HepG2 (cell line): ENCODE results near the gene EMC9. TPM values are rescaled to one million over a fixed set of nuclear protein-coding genes. Genes with fewer than 3 reads are reported as not detected.

Source experiments
- ARNTL ChIP-seq: sonication (generic); formaldehyde crosslinking; IDR thresholded peaks from 2 replicates; pipeline ENCODE4 v1.4.0; 2020; ENCODE audit warnings: mild to moderate bottlenecking, missing genetic modification reagents
- DPF2 ChIP-seq: sonication (generic); formaldehyde crosslinking; IDR thresholded peaks from 2 replicates; pipeline ENCODE4 v1.4.0; 2020; ENCODE audit warnings: mild to moderate bottlenecking, low read depth, missing genetic modification reagents, borderline replicate concordance
- EED ChIP-seq: sonication (generic); formaldehyde crosslinking; IDR thresholded peaks from 2 replicates; pipeline ENCODE4 v1.5.0; 2020; ENCODE audit warnings: mild to moderate bottlenecking, missing genetic modification reagents
- HNF4G ChIP-seq, 2 experiments: sonication (generic) in 1 of 2; formaldehyde crosslinking in 1 of 2; IDR thresholded peaks; 2 replicates each; pipeline versions ENCODE4 v1.4.0 to v1.6.1; 2011 to 2020; ENCODE audit warnings: borderline replicate concordance in 2 of 2, low read depth in 2 of 2, mild to moderate bottlenecking in 2 of 2, low read length in 1 of 2, missing genetic modification reagents in 1 of 2, moderate library complexity in 1 of 2
- HOXA3 ChIP-seq: sonication (generic); formaldehyde crosslinking; IDR thresholded peaks from 2 replicates; pipeline ENCODE4 v1.5.0; 2020; ENCODE audit warnings: missing genetic modification reagents
- ISX ChIP-seq: sonication (generic); formaldehyde crosslinking; conservative IDR thresholded peaks from 2 replicates; pipeline ENCODE4 v1.5.0; 2020; ENCODE audit warnings: missing genetic modification reagents
- KDM5B ChIP-seq: sonication (generic); formaldehyde crosslinking; IDR thresholded peaks from 2 replicates; pipeline ENCODE4 v1.4.0; 2020; ENCODE audit warnings: missing genetic modification reagents, mild to moderate bottlenecking, borderline replicate concordance
- MAFK ChIP-seq, 2 experiments: IDR thresholded peaks in 1 of 2; conservative IDR thresholded peaks in 1 of 2; 2 replicates each; pipeline ENCODE4 v1.6.1; 2011; ENCODE audit warnings: improper control_type of control experiment in 2 of 2, low read length in 2 of 2
- NFIC ChIP-seq: IDR thresholded peaks from 2 replicates; pipeline ENCODE4 v1.6.1; 2012; ENCODE audit warnings: mild to moderate bottlenecking, low read length, inconsistent platforms
- POGZ ChIP-seq: sonication (generic); formaldehyde crosslinking; IDR thresholded peaks from 2 replicates; pipeline ENCODE4 v1.4.0; 2020; ENCODE audit warnings: mild to moderate bottlenecking, missing genetic modification reagents
- SP1 ChIP-seq, 2 experiments: fragments of 450-650 bp in 1 of 2; sonication (generic) in 1 of 2; formaldehyde crosslinking in 1 of 2; IDR thresholded peaks; 2 replicates each; pipeline versions ENCODE4 v1.4.0 to v1.6.1; 2016 to 2020; ENCODE audit warnings: missing genetic modification reagents in 1 of 2
- SRSF1 ChIP-seq: fragments of 200-400 bp; formaldehyde crosslinking; optimal IDR thresholded peaks from 2 replicates; pipeline ENCODE3; 2017; ENCODE audit warnings: mild to moderate bottlenecking, low read depth, low read length, moderate library complexity
- ZFAT ChIP-seq: sonication (generic); formaldehyde crosslinking; conservative IDR thresholded peaks from 2 replicates; pipeline ENCODE4 v1.8.1; 2023; ENCODE audit warnings: missing genetic modification reagents, inconsistent platforms
- ZFP41 ChIP-seq: sonication (generic); formaldehyde crosslinking; IDR thresholded peaks from 2 replicates; pipeline ENCODE4 v1.4.0; 2020; ENCODE audit warnings: mild to moderate bottlenecking, missing genetic modification reagents, borderline replicate concordance
- ZKSCAN5 ChIP-seq: sonication (generic); formaldehyde crosslinking; IDR thresholded peaks from 2 replicates; pipeline ENCODE4 v1.5.1; 2020; ENCODE audit warnings: mild to moderate bottlenecking, missing genetic modification reagents
- ZNF451 ChIP-seq: sonication (generic); formaldehyde crosslinking; IDR thresholded peaks from 2 replicates; pipeline ENCODE4 v1.5.0; 2020; ENCODE audit warnings: mild to moderate bottlenecking, missing genetic modification reagents
- ZNF577 ChIP-seq: sonication (generic); formaldehyde crosslinking; IDR thresholded peaks from 2 replicates; pipeline ENCODE4 v1.4.0; 2020; ENCODE audit warnings: mild to moderate bottlenecking, low read depth, missing genetic modification reagents, borderline replicate concordance
- ZNF720 ChIP-seq: sonication (generic); formaldehyde crosslinking; IDR thresholded peaks from 2 replicates; pipeline ENCODE4 v1.4.0; 2020; ENCODE audit warnings: missing genetic modification reagents
- ZNF883 ChIP-seq: sonication (generic); formaldehyde crosslinking; IDR thresholded peaks from 2 replicates; pipeline ENCODE4 v1.5.1; 2020; ENCODE audit warnings: mild to moderate bottlenecking, missing genetic modification reagents; ENCODE audit errors: not compliant biosample characterization
- polyA plus RNA-seq, 8 experiments: library from polyadenylated mRNA; depleted of rRNA in 3 of 8; stranded (reverse) in 7 of 8; unstranded in 1 of 8; fragments of >200 nt; fragmentation: Illumina TruSeq in 4 of 8; extraction: Trizol in 4 of 8; gene quantifications; 2 replicates each; pipeline versions ENCODE4 v1.2.1 to v1.2.3, GENCODE V29; 2011 to 2016; ENCODE audit warnings: low read depth in 4 of 8, missing spikeins in 1 of 8, mixed read lengths in 1 of 8; ENCODE audit not compliant: insufficient read depth in 1 of 8
- total RNA-seq, 5 experiments: library from RNA; depleted of rRNA; stranded (reverse); fragments of >200 nt; fragmentation: Illumina TruSeq; extraction: Trizol; gene quantifications; 2 replicates each; pipeline ENCODE4 v1.2.3, GENCODE V29; 2016; ENCODE audit warnings: low read depth in 1 of 5
- TF ChIP-seq, protein P1 (sequence below): sonication (generic); formaldehyde crosslinking; IDR thresholded peaks from 2 replicates; pipeline ENCODE4 v1.4.0; 2020; ENCODE audit warnings: missing genetic modification reagents
- TF ChIP-seq, protein P2 (sequence below): IDR thresholded peaks from 2 replicates; pipeline ENCODE4 v1.6.1; 2016; ENCODE audit warnings: mild to moderate bottlenecking, missing biosample characterization, missing genetic modification reagents
- TF ChIP-seq, protein P3 (sequence below): sonication (generic); formaldehyde crosslinking; conservative IDR thresholded peaks from 2 replicates; pipeline ENCODE4 v1.4.0; 2020; ENCODE audit warnings: missing genetic modification reagents
- TF ChIP-seq, protein P4 (sequence below): fragments of 450-650 bp; IDR thresholded peaks from 2 replicates; pipeline ENCODE4 v1.6.1; 2016

EMC9 gene
- total and polyA plus RNA-seq, 2 of the 13 experiments (the other 11 are each of a cell fraction or from before 2014, with no cell fraction given): 60.5 to 78.7 TPM

DNA sequence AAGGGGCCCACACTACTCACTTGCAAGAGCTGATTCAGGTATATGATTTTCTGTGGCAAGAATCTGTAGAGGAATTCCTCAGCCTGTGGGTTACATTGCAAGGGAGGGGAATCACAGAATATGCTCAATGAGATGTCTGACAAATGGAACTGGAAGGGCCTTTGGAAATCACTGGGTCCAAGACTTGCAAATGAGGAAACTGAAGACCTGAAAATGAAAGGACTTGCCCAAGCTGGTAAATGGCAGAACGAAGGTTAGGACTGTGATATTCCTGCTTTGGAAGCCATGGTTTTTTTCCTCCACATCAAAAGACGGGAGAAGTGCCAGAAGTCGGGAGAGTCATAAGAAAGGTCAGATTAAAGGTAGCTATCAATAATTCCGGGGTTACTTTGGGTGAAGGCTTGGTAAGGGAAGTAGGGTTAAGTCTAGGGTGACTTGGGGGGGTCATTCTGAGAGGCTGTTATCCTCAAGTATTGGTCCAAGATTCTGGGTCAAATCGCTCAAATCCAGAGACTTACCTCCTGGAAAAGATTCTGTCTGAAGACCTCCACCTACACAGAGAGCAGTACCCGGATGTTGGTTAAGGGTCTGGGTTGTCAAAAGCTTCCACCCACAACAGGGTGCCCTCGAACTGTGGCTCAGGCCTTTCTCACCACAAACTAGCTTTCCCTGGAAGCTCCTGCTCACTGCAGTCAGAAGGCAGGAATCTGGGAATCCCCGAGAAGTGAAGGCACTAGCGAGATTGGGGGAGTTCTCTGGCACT is 4.5 kb upstream of the EMC9 start (continued):
- TF ChIP-seq, protein P1, sequence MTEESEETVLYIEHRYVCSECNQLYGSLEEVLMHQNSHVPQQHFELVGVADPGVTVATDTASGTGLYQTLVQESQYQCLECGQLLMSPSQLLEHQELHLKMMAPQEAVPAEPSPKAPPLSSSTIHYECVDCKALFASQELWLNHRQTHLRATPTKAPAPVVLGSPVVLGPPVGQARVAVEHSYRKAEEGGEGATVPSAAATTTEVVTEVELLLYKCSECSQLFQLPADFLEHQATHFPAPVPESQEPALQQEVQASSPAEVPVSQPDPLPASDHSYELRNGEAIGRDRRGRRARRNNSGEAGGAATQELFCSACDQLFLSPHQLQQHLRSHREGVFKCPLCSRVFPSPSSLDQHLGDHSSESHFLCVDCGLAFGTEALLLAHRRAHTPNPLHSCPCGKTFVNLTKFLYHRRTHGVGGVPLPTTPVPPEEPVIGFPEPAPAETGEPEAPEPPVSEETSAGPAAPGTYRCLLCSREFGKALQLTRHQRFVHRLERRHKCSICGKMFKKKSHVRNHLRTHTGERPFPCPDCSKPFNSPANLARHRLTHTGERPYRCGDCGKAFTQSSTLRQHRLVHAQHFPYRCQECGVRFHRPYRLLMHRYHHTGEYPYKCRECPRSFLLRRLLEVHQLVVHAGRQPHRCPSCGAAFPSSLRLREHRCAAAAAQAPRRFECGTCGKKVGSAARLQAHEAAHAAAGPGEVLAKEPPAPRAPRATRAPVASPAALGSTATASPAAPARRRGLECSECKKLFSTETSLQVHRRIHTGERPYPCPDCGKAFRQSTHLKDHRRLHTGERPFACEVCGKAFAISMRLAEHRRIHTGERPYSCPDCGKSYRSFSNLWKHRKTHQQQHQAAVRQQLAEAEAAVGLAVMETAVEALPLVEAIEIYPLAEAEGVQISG: no peak
- TF ChIP-seq DPF2 (CRISPR knock-in tag) (no peak), ZFAT (no peak), SP1 (IDR thresholded peaks at IDR 0.05) (no peak), SP1 (CRISPR knock-in tag; IDR thresholded peaks at IDR 0.05) (no peak), SRSF1 (no peak), HNF4G (IDR thresholded peaks at IDR 0.05; ENCODE audit: borderline replicate concordance, low read depth, low read length) (no peak), HNF4G (CRISPR knock-in tag; IDR thresholded peaks at IDR 0.05; ENCODE audit: borderline replicate concordance, low read depth) (no peak), POGZ (CRISPR knock-in tag) (no peak), ARNTL (CRISPR knock-in tag) (0 out of 2 replicates have a peak, but pooled peaks have one; percentile 23), HOXA3 (no peak), MAFK (conservative IDR thresholded peaks at IDR 0.05 in 1 of 2, IDR thresholded peaks at IDR 0.05 in 1 of 2; ENCODE audit: low read length in 2 of 2) (no peak), ZNF577 (CRISPR knock-in tag) (no peak), ZNF451 (CRISPR knock-in tag) (no peak), ISX (CRISPR knock-in tag) (no peak), ZFP41 (CRISPR knock-in tag) (peak; percentile 65; the same call in 1 of the 2 replicates), NFIC (no peak), ZNF720 (CRISPR knock-in tag) (no peak), EED (CRISPR knock-in tag) (no peak), ZNF883 (CRISPR knock-in tag) (no peak), KDM5B (CRISPR knock-in tag) (no peak), ZKSCAN5 (CRISPR knock-in tag) (no peak)
- TF ChIP-seq, protein P2, sequence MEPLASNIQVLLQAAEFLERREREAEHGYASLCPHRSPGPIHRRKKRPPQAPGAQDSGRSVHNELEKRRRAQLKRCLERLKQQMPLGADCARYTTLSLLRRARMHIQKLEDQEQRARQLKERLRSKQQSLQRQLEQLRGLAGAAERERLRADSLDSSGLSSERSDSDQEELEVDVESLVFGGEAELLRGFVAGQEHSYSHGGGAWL (CRISPR knock-in tag): no peak
- TF ChIP-seq, protein P3, sequence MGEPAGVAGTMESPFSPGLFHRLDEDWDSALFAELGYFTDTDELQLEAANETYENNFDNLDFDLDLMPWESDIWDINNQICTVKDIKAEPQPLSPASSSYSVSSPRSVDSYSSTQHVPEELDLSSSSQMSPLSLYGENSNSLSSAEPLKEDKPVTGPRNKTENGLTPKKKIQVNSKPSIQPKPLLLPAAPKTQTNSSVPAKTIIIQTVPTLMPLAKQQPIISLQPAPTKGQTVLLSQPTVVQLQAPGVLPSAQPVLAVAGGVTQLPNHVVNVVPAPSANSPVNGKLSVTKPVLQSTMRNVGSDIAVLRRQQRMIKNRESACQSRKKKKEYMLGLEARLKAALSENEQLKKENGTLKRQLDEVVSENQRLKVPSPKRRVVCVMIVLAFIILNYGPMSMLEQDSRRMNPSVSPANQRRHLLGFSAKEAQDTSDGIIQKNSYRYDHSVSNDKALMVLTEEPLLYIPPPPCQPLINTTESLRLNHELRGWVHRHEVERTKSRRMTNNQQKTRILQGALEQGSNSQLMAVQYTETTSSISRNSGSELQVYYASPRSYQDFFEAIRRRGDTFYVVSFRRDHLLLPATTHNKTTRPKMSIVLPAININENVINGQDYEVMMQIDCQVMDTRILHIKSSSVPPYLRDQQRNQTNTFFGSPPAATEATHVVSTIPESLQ (CRISPR knock-in tag): no peak
- TF ChIP-seq, protein P4, sequence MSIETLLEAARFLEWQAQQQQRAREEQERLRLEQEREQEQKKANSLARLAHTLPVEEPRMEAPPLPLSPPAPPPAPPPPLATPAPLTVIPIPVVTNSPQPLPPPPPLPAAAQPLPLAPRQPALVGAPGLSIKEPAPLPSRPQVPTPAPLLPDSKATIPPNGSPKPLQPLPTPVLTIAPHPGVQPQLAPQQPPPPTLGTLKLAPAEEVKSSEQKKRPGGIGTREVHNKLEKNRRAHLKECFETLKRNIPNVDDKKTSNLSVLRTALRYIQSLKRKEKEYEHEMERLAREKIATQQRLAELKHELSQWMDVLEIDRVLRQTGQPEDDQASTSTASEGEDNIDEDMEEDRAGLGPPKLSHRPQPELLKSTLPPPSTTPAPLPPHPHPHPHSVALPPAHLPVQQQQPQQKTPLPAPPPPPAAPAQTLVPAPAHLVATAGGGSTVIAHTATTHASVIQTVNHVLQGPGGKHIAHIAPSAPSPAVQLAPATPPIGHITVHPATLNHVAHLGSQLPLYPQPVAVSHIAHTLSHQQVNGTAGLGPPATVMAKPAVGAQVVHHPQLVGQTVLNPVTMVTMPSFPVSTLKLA: no peak
